ENCODE results near the gene TTC6. TPM values are rescaled to one million over a fixed set of nuclear protein-coding genes. Genes with fewer than 3 reads are reported as not detected.
"Not testable (repeated sequence)": the region's sequence is repeated elsewhere in the genome, so short reads cannot be mapped to it uniquely, and the experiment has no call there.

The TTC6 gene
- 1 to 10 TPM in 1 of 4 donors, under 1 TPM in 3; 0.22 to 3.4 (median 0.54) TPM for polyA plus RNA-seq
- long read RNA-seq, donor 1, result 0 reads
- long read RNA-seq, donor 2, result 0 reads
- long read RNA-seq, donor 3, partial matches to known transcripts, result 0 of 1 reads
- long read RNA-seq, donor 3, other reads (novel, unspliced or antisense), result 0 of 1 reads
- long read RNA-seq, donor 4, result 0 reads
- long read RNA-seq, donor 5, partial matches to known transcripts, result 0 of 2 reads
- long read RNA-seq, donor 5, other reads (novel, unspliced or antisense), result 0 of 2 reads
- long read RNA-seq, donor 6, result 0 reads
- long read RNA-seq, donor 7, result 0 reads
- long read RNA-seq, donor 8, result 0 reads
- long read RNA-seq, donor 9, result 0 reads
- long read RNA-seq, donor 10, result 0 reads

GRCh38 chr14:37594971-37595808, at the start of gene TTC6, which contains the start of gene FOXA1:
TTC6 (plus strand) TSS chr14:37595629; CDS start chr14:37622065, 26,436 bp downstream.
FOXA1 (minus strand) TSS chr14:37595249; CDS start chr14:37594972, 277 bp downstream.
- H3K27ac ChIP-seq (ENCODE audit: low read depth in 1 of 3, low read length in 2 of 3), result peak within 1 kb of the TSS; percentile 97 to 99 (median 98)
- H3K9me3 ChIP-seq (ENCODE audit: control insufficient read depth in 2 of 2, insufficient read depth in 1 of 2, low read depth in 1 of 2, low read length in 1 of 2), result no peaks in the 10 kb centered on the region
- H3K27me3 ChIP-seq (ENCODE audit: control insufficient read depth in 3 of 3, insufficient read depth in 3 of 3, low read length in 3 of 3), result peaks cover 0 to 55% (median 50%) of the 10 kb centered on the region in 3 donors
- H3K4me3 ChIP-seq (ENCODE audit: low read depth in 1 of 3, low read length in 3 of 3), result peak within 1 kb of the TSS; percentile 63 to 90 (median 79)
- FAIRE-seq (no peak), DNase-seq (peak; percentile 73 to 85)
- 1 to 3% (median 2%) methylated on average over 67 to 92 of the region's 92 CpGs for WGBS, 3 donors
- H3K4me1 ChIP-seq (ENCODE audit: control insufficient read depth in 3 of 3, insufficient read depth in 2 of 3, low read depth in 1 of 3, low read length in 2 of 3), result peaks cover 0 to 13% (median 10%) of the 10 kb centered on the region in 3 donors
- H3K36me3 ChIP-seq (ENCODE audit: control insufficient read depth in 3 of 3, insufficient read depth in 2 of 3, low read depth in 1 of 3, low read length in 3 of 3), result peaks cover 0 to 17% (median 1%) of the 10 kb centered on the region in 3 donors

GRCh38 chr14:37546621-37547447, 48.6 kb upstream of the TTC6 start:
- H3K27me3 ChIP-seq (ENCODE audit: control insufficient read depth in 3 of 3, insufficient read depth in 3 of 3, low read length in 3 of 3), result no peaks in the 10 kb centered on the region
- FAIRE-seq (no peak), DNase-seq (peak in 1 of 2 donors; percentile 55)
- no peaks in the 10 kb centered on the region for H3K4me1 ChIP-seq (ENCODE audit: control insufficient read depth in 3 of 3, insufficient read depth in 2 of 3, low read depth in 1 of 3, low read length in 2 of 3)
- no peaks in the 10 kb centered on the region for H3K36me3 ChIP-seq (ENCODE audit: control insufficient read depth in 3 of 3, insufficient read depth in 2 of 3, low read depth in 1 of 3, low read length in 3 of 3)
- WGBS, 3 donors, result 44 to 54% (median 53%) methylated on average over 6 of the region's 6 CpGs
- H3K9me3 ChIP-seq (ENCODE audit: control insufficient read depth in 2 of 2, insufficient read depth in 1 of 2, low read depth in 1 of 2, low read length in 1 of 2), result no peaks in the 10 kb centered on the region
- peak overlapping the region in 1 of 3 donors; percentile 38 for H3K27ac ChIP-seq (ENCODE audit: low read depth in 1 of 3, low read length in 2 of 3)
- no peak overlapping the region for H3K4me3 ChIP-seq (ENCODE audit: low read depth in 1 of 3, low read length in 3 of 3)

- WGBS, 3 donors, result 53 to 78% (median 68%) methylated on average over 5 of the region's 5 CpGs
These were observed 44.9 kb upstream of the TTC6 start for GRCh38 chr14:37550511-37550910.

GRCh38 chr14:37551119-37551518, 44.3 kb upstream of the TTC6 start:
- no peaks in the 10 kb centered on the region for H3K36me3 ChIP-seq (ENCODE audit: control insufficient read depth in 3 of 3, insufficient read depth in 2 of 3, low read depth in 1 of 3, low read length in 3 of 3)
- no peak overlapping the region for H3K27ac ChIP-seq (ENCODE audit: low read depth in 1 of 3, low read length in 2 of 3)
- no peak overlapping the region for H3K4me3 ChIP-seq (ENCODE audit: low read depth in 1 of 3, low read length in 3 of 3)
- H3K4me1 ChIP-seq (ENCODE audit: control insufficient read depth in 3 of 3, insufficient read depth in 2 of 3, low read depth in 1 of 3, low read length in 2 of 3), result no peaks in the 10 kb centered on the region
- 88 to 91% (median 89%) methylated on average over 1 of the region's 1 CpG for WGBS, 3 donors
- H3K9me3 ChIP-seq (ENCODE audit: control insufficient read depth in 2 of 2, insufficient read depth in 1 of 2, low read depth in 1 of 2, low read length in 1 of 2), result peaks cover 0 to 6% of the 10 kb centered on the region in 2 donors
- H3K27me3 ChIP-seq (ENCODE audit: control insufficient read depth in 3 of 3, insufficient read depth in 3 of 3, low read length in 3 of 3), result no peaks in the 10 kb centered on the region
- DNase-seq (no peak), FAIRE-seq (no peak)

More at GRCh38 chr14:37550511-37550910, 44.9 kb upstream of the TTC6 start:
- Histone ChIP-seq H3K27ac (ENCODE audit: low read depth in 1 of 3, low read length in 2 of 3) (no peak overlapping the region), H3K4me3 (ENCODE audit: low read depth in 1 of 3, low read length in 3 of 3) (no peak overlapping the region), H3K36me3 (ENCODE audit: control insufficient read depth in 3 of 3, insufficient read depth in 2 of 3, low read depth in 1 of 3, low read length in 3 of 3) (no peaks in the 10 kb centered on the region), H3K4me1 (ENCODE audit: control insufficient read depth in 3 of 3, insufficient read depth in 2 of 3, low read depth in 1 of 3, low read length in 2 of 3) (no peaks in the 10 kb centered on the region), H3K9me3 (ENCODE audit: control insufficient read depth in 2 of 2, insufficient read depth in 1 of 2, low read depth in 1 of 2, low read length in 1 of 2) (peaks cover 0 to 4% of the 10 kb centered on the region in 2 donors), H3K27me3 (ENCODE audit: control insufficient read depth in 3 of 3, insufficient read depth in 3 of 3, low read length in 3 of 3) (no peaks in the 10 kb centered on the region)
- DNase-seq (no peak), FAIRE-seq (no peak)

- H3K4me1 ChIP-seq (ENCODE audit: control insufficient read depth in 3 of 3, insufficient read depth in 2 of 3, low read depth in 1 of 3, low read length in 2 of 3), result no peaks in the 10 kb centered on the region
- no peak overlapping the region for H3K4me3 ChIP-seq (ENCODE audit: low read depth in 1 of 3, low read length in 3 of 3)
- H3K9me3 ChIP-seq (ENCODE audit: control insufficient read depth in 2 of 2, insufficient read depth in 1 of 2, low read depth in 1 of 2, low read length in 1 of 2), result peaks cover 0 to 11% of the 10 kb centered on the region in 2 donors
- FAIRE-seq, result no peak
- 57 to 98% (median 92%) methylated on average over 1 of the region's 1 CpG for WGBS, 3 donors
- H3K27me3 ChIP-seq (ENCODE audit: control insufficient read depth in 3 of 3, insufficient read depth in 3 of 3, low read length in 3 of 3), result no peaks in the 10 kb centered on the region
- no peak for DNase-seq
- H3K27ac ChIP-seq (ENCODE audit: low read depth in 1 of 3, low read length in 2 of 3), result no peak overlapping the region
- H3K36me3 ChIP-seq (ENCODE audit: control insufficient read depth in 3 of 3, insufficient read depth in 2 of 3, low read depth in 1 of 3, low read length in 3 of 3), result no peaks in the 10 kb centered on the region
These were observed 41.4 kb upstream of the TTC6 start for GRCh38 chr14:37553935-37554550.

GRCh38 chr14:37555596-37555995, 39.8 kb upstream of the TTC6 start:
- not testable (repeated sequence) for H3K36me3 ChIP-seq (ENCODE audit: control insufficient read depth in 3 of 3, insufficient read depth in 2 of 3, low read depth in 1 of 3, low read length in 3 of 3); FAIRE-seq; H3K27me3 ChIP-seq (ENCODE audit: control insufficient read depth in 3 of 3, insufficient read depth in 3 of 3, low read length in 3 of 3); H3K4me3 ChIP-seq (ENCODE audit: low read depth in 1 of 3, low read length in 3 of 3); DNase-seq; H3K27ac ChIP-seq (ENCODE audit: low read depth in 1 of 3, low read length in 2 of 3); H3K4me1 ChIP-seq (ENCODE audit: control insufficient read depth in 3 of 3, insufficient read depth in 2 of 3, low read depth in 1 of 3, low read length in 2 of 3)
- peaks cover 0 to 11% of the 10 kb centered on the region in 2 donors for H3K9me3 ChIP-seq (ENCODE audit: control insufficient read depth in 2 of 2, insufficient read depth in 1 of 2, low read depth in 1 of 2, low read length in 1 of 2)
- WGBS, 3 donors, result 84 to 98% (median 94%) methylated on average over 16 to 27 of the region's 33 CpGs

GRCh38 chr14:37558740-37559139, 36.7 kb upstream of the TTC6 start:
- Histone ChIP-seq H3K27me3 (ENCODE audit: control insufficient read depth in 3 of 3, insufficient read depth in 3 of 3, low read length in 3 of 3) (no peaks in the 10 kb centered on the region), H3K4me3 (ENCODE audit: low read depth in 1 of 3, low read length in 3 of 3) (no peak overlapping the region), H3K27ac (ENCODE audit: low read depth in 1 of 3, low read length in 2 of 3) (no peak overlapping the region), H3K36me3 (ENCODE audit: control insufficient read depth in 3 of 3, insufficient read depth in 2 of 3, low read depth in 1 of 3, low read length in 3 of 3) (no peaks in the 10 kb centered on the region), H3K4me1 (ENCODE audit: control insufficient read depth in 3 of 3, insufficient read depth in 2 of 3, low read depth in 1 of 3, low read length in 2 of 3) (no peaks in the 10 kb centered on the region), H3K9me3 (ENCODE audit: control insufficient read depth in 2 of 2, insufficient read depth in 1 of 2, low read depth in 1 of 2, low read length in 1 of 2) (peaks cover 0 to 11% of the 10 kb centered on the region in 2 donors)
- DNase-seq (no peak), FAIRE-seq (no peak)
- 58 to 76% (median 74%) methylated on average over 4 of the region's 4 CpGs for WGBS, 3 donors
